ENCODE measurements around the gene MCRIP1. TPM values are rescaled to one million over a fixed set of nuclear protein-coding genes. Genes with fewer than 3 reads are reported as not detected.

Gene MCRIP1
- total and polyA plus RNA-seq, 7 donors: 20.5 to 187 (median 45.1) TPM

- no peaks in the 10 kb centered on the region for H3K27me3 ChIP-seq (ENCODE audit: insufficient read depth in 3 of 3, low read length in 2 of 3)
- no peaks in the 10 kb centered on the region for H3K9me3 ChIP-seq
- intact Hi-C loops (cut with DNase I): loop anchor here in 1 of 2 donors (5.0 kb wide), 1 partner anchor 71 kb away; the partner anchor contains the start of gene PYCR1
- TF ChIP-seq, protein P1, sequence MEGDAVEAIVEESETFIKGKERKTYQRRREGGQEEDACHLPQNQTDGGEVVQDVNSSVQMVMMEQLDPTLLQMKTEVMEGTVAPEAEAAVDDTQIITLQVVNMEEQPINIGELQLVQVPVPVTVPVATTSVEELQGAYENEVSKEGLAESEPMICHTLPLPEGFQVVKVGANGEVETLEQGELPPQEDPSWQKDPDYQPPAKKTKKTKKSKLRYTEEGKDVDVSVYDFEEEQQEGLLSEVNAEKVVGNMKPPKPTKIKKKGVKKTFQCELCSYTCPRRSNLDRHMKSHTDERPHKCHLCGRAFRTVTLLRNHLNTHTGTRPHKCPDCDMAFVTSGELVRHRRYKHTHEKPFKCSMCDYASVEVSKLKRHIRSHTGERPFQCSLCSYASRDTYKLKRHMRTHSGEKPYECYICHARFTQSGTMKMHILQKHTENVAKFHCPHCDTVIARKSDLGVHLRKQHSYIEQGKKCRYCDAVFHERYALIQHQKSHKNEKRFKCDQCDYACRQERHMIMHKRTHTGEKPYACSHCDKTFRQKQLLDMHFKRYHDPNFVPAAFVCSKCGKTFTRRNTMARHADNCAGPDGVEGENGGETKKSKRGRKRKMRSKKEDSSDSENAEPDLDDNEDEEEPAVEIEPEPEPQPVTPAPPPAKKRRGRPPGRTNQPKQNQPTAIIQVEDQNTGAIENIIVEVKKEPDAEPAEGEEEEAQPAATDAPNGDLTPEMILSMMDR (IDR thresholded peaks at IDR 0.05): no peak
- DNase-seq (no peak), ATAC-seq (no peak)
- no peak overlapping the region for H3K4me3 ChIP-seq
- 46 to 64% (median 51%) methylated on average over 18 of the region's 18 CpGs for WGBS, 3 donors
- peaks cover 48% of the 10 kb centered on the region for H3K4me1 ChIP-seq
- peak overlapping the region; percentile 99 for H3K27ac ChIP-seq
- H3K36me3 ChIP-seq (ENCODE audit: insufficient read depth in 1 of 2, low read depth in 1 of 2): peaks cover 0 to 54% of the 10 kb centered on the region in 2 donors
Measured at GRCh38 chr17:81865733-81866439, 32.8 kb upstream of the MCRIP1 start.

DNA sequence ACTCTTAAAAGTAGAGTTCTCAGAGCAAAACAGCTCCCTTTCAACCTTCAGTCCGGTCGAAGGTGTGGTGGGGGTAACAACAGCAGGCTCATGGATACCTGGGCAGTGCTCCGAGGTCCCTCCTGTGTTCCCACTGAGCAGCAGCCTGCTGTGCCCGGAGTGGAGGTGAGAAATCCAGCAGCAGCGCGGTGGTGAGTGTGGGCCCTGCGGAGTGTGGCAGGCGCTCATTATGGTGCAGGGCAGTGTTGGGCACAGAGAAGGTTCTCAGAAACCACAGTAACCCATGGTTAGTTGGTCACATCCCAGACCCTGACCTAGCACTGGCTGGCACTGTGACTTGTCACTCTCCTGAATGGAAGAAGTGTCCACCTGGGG lies 32.3 kb upstream of the MCRIP1 start:
- DNase-seq (no peak), ATAC-seq (no peak)
- peak overlapping the region; percentile 99 for H3K27ac ChIP-seq
- no peaks in the 10 kb centered on the region for H3K27me3 ChIP-seq (ENCODE audit: insufficient read depth in 3 of 3, low read length in 2 of 3)
- no peaks in the 10 kb centered on the region for H3K9me3 ChIP-seq
- no peak overlapping the region for H3K4me3 ChIP-seq
- 89 to 97% (median 96%) methylated on average over 8 of the region's 8 CpGs for WGBS, 3 donors
- intact Hi-C loops (cut with DNase I): loop anchor here in 1 of 2 donors (5.0 kb wide), 1 partner anchor 72 kb away; the partner anchor contains the start of gene PYCR1
- peaks cover 0 to 53% of the 10 kb centered on the region in 2 donors for H3K36me3 ChIP-seq (ENCODE audit: insufficient read depth in 1 of 2, low read depth in 1 of 2)
- TF ChIP-seq, protein P1 (IDR thresholded peaks at IDR 0.05): no peak
- H3K4me1 ChIP-seq: peaks cover 48% of the 10 kb centered on the region

- Histone ChIP-seq H3K36me3 (ENCODE audit: insufficient read depth in 1 of 2, low read depth in 1 of 2) (peaks cover 0 to 41% of the 10 kb centered on the region in 2 donors), H3K4me1 (peaks cover 41% of the 10 kb centered on the region), H3K4me3 (no peak overlapping the region), H3K27me3 (ENCODE audit: insufficient read depth in 3 of 3, low read length in 2 of 3) (no peaks in the 10 kb centered on the region), H3K27ac (peak overlapping the region; percentile 98), H3K9me3 (no peaks in the 10 kb centered on the region)
- ATAC-seq (no peak), DNase-seq (no peak)
- 75 to 76% (median 76%) methylated on average over 9 of the region's 9 CpGs for WGBS, 3 donors
- TF ChIP-seq, protein P1 (IDR thresholded peaks at IDR 0.05): no peak
- intact Hi-C loops (cut with DNase I): no loop called here
Measured at GRCh38 chr17:81863833-81864768, 31.0 kb upstream of the MCRIP1 start.

GRCh38 chr17:81863123-81863675 lies 30.1 kb upstream of the MCRIP1 start:
- Histone ChIP-seq H3K4me3 (no peak overlapping the region), H3K9me3 (no peaks in the 10 kb centered on the region), H3K27ac (peak overlapping the region; percentile 98), H3K36me3 (ENCODE audit: insufficient read depth in 1 of 2, low read depth in 1 of 2) (peaks cover 0 to 37% of the 10 kb centered on the region in 2 donors), H3K4me1 (peaks cover 42% of the 10 kb centered on the region), H3K27me3 (ENCODE audit: insufficient read depth in 3 of 3, low read length in 2 of 3) (no peaks in the 10 kb centered on the region)
- no peak for DNase-seq
- ATAC-seq: no peak
- TF ChIP-seq, protein P1 (IDR thresholded peaks at IDR 0.05): no peak
- 48 to 71% (median 59%) methylated on average over 6 of the region's 6 CpGs for WGBS, 3 donors
- intact Hi-C loops (cut with DNase I): no loop called here
